Natural killer cell (primary cell): ENCODE results near the gene ABCA2. TPM values are rescaled to one million over a fixed set of nuclear protein-coding genes. Genes with fewer than 3 reads are reported as not detected.
A peak's percentile ranks its signal among the peaks of the same experiment; 100 is the strongest.

Source experiments
- ATAC-seq, 3 donors: fragments of 150-1000 bp in 2 of 3; fragments of 200-7000 bp in 1 of 3; cut with Tn5 transposase; 1 replicate in 1 of 3; 2 replicates in 2 of 3; pipeline ENCODE4 v1.10.0; 2021; ENCODE audit warnings: mild to moderate bottlenecking in 2 of 3, moderate library complexity in 2 of 3
- DNase-seq, 2 donors: peaks; one replicate each; pipeline versions ENCODE4 v3.0.0 to v3.0.0-alpha.2; 2013 to 2021; ENCODE audit warnings: mixed read lengths in 1 of 2
- H3K27ac ChIP-seq: one replicate; pipeline ENCODE4 v1.5.1; 2013; ENCODE audit warnings: mild to moderate bottlenecking, low read length
- H3K27me3 ChIP-seq: one replicate; pipeline ENCODE4 v1.6.1; 2013; ENCODE audit warnings: low read length; ENCODE audit not compliant: control insufficient read depth, insufficient read depth
- H3K36me3 ChIP-seq: one replicate; pipeline ENCODE4 v1.6.1; 2013; ENCODE audit warnings: low read length; ENCODE audit not compliant: control insufficient read depth, insufficient read depth
- H3K4me1 ChIP-seq: one replicate; pipeline ENCODE4 v1.6.1; 2013; ENCODE audit warnings: low read length; ENCODE audit not compliant: control insufficient read depth, insufficient read depth
- H3K4me3 ChIP-seq: one replicate; pipeline ENCODE4 v1.5.1; 2013; ENCODE audit warnings: low read length
- H3K9me3 ChIP-seq: one replicate; pipeline ENCODE4 v1.6.1; 2013; ENCODE audit warnings: low read length; ENCODE audit not compliant: control insufficient read depth, insufficient read depth
- H3K27ac Mint-ChIP-seq, 2 donors: one replicate each; pipeline ENCODE4 v1.8.0; 2022; ENCODE audit warnings: mild to moderate bottlenecking in 2 of 2, mixed read lengths in 2 of 2, moderate library complexity in 1 of 2
- H3K27me3 Mint-ChIP-seq, 2 donors: one replicate each; pipeline ENCODE4 v1.8.0; 2022; ENCODE audit warnings: low read depth in 2 of 2, mixed read lengths in 2 of 2
- H3K36me3 Mint-ChIP-seq: one replicate; pipeline ENCODE4 v1.8.0; 2022; ENCODE audit warnings: mixed read lengths
- H3K4me1 Mint-ChIP-seq, 2 donors: one replicate each; pipeline ENCODE4 v1.8.0; 2022; ENCODE audit warnings: mixed read lengths in 2 of 2
- H3K4me3 Mint-ChIP-seq: one replicate; pipeline ENCODE4 v1.8.0; 2022; ENCODE audit warnings: mild to moderate bottlenecking, moderate library complexity, mixed read lengths
- H3K9me3 Mint-ChIP-seq, 2 donors: one replicate each; pipeline ENCODE4 v1.8.0; 2022; ENCODE audit warnings: mixed read lengths in 2 of 2
- WGBS: methylation state at CpG from one replicate; pipeline ENCODE4 v1.1.7; 2013; ENCODE audit warnings: missing lambda C conversion rate; ENCODE audit not compliant: insufficient coverage; 5-methylcytosine and 5-hydroxymethylcytosine counted together
- intact Hi-C: fragments of 100-400 bp; cut with micrococcal nuclease; formaldehyde crosslinking; loops from one replicate; pipeline ENCODE4 v1.14.2; 2022
- total RNA-seq, 4 donors: library from RNA; stranded (reverse); fragments of 120-200 nt in 1 of 4; gene quantifications; one replicate each; pipeline versions ENCODE4 v1.2.3 to v1.2.4, GENCODE V29; 2013 to 2022
- TF ChIP-seq, protein P1 (sequence below): fragments of 200-600 bp; IDR thresholded peaks from one replicate; pipeline ENCODE4 v1.8.0; 2022; ENCODE audit warnings: antibody characterized with exemption

Gene ABCA2
- total RNA-seq, 3 donors from 2014 or later (not counting 1 experiment from before 2014, with no cell fraction given): 356 to 416 (median 357) TPM

DNA sequence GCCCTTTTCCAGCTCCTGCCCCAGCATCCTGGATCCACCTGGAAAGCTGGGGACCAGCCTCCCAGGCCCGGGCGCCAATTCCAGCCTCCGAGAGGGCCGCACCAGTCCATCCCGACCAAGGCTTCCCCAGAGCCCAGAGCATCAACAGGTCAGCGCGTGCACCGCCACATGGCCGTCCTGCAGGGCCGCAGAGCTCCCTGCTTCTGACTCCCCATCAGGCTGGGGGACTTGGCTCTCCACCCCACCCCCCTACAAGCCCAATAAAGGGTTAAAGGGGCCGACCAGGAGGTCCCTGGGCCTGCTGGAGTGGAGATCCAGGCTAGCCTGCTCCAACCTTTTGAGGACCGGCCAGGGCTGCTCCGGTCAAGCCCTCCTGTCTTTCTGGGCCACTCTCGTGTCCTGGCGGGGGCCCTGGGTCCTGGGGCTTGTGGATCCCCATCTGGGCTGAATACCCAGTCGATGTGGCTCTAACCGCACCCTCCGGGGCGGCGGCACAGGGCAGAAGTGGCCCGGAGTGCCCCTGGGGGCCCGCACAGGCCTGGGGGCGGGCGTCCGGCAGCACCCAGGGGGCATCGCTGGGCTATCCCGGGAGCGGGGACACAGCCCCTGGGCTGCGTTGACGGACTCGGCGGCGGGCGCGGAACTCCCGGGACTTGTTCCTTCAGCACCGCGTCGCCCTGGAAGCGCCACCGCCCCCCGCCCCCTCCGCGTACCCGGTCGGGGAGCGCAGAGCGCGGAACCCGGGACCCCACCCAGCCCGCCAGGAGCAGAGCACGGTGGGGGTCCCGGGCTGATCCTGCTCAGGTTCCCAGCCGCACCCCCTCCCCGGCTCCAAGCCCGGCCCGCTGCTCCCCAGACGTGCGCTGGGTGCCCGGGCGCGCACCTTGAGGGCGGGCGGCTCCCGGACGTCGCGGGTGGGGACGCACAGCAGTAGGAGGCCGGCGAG lies 25.2 kb upstream of the ABCA2 start:
- H3K27me3 ChIP-seq: peaks cover 42% of the 10 kb centered on the region
- Mint-ChIP-seq H3K4me3 (peak overlapping the region; percentile 21), H3K9me3 (no peaks in the 10 kb centered on the region), H3K27ac (no peak overlapping the region), H3K36me3 (no peaks in the 10 kb centered on the region), H3K4me1 (no peaks in the 10 kb centered on the region), H3K27me3 (peaks cover 7 to 22% of the 10 kb centered on the region in 2 donors)
- ATAC-seq (peak in 1 of 3 donors; percentile 35), DNase-seq (no peak)
- TF ChIP-seq, protein P1, sequence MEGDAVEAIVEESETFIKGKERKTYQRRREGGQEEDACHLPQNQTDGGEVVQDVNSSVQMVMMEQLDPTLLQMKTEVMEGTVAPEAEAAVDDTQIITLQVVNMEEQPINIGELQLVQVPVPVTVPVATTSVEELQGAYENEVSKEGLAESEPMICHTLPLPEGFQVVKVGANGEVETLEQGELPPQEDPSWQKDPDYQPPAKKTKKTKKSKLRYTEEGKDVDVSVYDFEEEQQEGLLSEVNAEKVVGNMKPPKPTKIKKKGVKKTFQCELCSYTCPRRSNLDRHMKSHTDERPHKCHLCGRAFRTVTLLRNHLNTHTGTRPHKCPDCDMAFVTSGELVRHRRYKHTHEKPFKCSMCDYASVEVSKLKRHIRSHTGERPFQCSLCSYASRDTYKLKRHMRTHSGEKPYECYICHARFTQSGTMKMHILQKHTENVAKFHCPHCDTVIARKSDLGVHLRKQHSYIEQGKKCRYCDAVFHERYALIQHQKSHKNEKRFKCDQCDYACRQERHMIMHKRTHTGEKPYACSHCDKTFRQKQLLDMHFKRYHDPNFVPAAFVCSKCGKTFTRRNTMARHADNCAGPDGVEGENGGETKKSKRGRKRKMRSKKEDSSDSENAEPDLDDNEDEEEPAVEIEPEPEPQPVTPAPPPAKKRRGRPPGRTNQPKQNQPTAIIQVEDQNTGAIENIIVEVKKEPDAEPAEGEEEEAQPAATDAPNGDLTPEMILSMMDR: no peak
- H3K36me3 ChIP-seq: no peaks in the 10 kb centered on the region
- WGBS: 13% methylated on average over 71 of the region's 71 CpGs
- H3K27ac ChIP-seq: no peak overlapping the region
- H3K4me3 ChIP-seq: no peak overlapping the region
- intact Hi-C loops: no loop called here
- peaks cover 16% of the 10 kb centered on the region for H3K4me1 ChIP-seq
- H3K9me3 ChIP-seq: no peaks in the 10 kb centered on the region

GRCh38 chr9:137052293-137052692 lies 24.3 kb upstream of the ABCA2 start:
- H3K27me3 Mint-ChIP-seq: peaks cover 7 to 28% of the 10 kb centered on the region in 2 donors
- H3K4me1 Mint-ChIP-seq: no peaks in the 10 kb centered on the region
- 77% methylated on average over 2 of the region's 8 CpGs for WGBS
- H3K27ac ChIP-seq: no peak overlapping the region
- TF ChIP-seq, protein P1: no peak
- DNase-seq (no peak), ATAC-seq (no peak)
- H3K4me3 ChIP-seq: no peak overlapping the region
- H3K9me3 ChIP-seq: no peaks in the 10 kb centered on the region
- H3K9me3 Mint-ChIP-seq: no peaks in the 10 kb centered on the region
- H3K27ac Mint-ChIP-seq: no peak overlapping the region
- peaks cover 16% of the 10 kb centered on the region for H3K4me1 ChIP-seq
- H3K4me3 Mint-ChIP-seq: no peak overlapping the region
- H3K36me3 Mint-ChIP-seq: no peaks in the 10 kb centered on the region
- intact Hi-C loops: no loop called here
- H3K27me3 ChIP-seq: peaks cover 51% of the 10 kb centered on the region
- no peaks in the 10 kb centered on the region for H3K36me3 ChIP-seq

DNA sequence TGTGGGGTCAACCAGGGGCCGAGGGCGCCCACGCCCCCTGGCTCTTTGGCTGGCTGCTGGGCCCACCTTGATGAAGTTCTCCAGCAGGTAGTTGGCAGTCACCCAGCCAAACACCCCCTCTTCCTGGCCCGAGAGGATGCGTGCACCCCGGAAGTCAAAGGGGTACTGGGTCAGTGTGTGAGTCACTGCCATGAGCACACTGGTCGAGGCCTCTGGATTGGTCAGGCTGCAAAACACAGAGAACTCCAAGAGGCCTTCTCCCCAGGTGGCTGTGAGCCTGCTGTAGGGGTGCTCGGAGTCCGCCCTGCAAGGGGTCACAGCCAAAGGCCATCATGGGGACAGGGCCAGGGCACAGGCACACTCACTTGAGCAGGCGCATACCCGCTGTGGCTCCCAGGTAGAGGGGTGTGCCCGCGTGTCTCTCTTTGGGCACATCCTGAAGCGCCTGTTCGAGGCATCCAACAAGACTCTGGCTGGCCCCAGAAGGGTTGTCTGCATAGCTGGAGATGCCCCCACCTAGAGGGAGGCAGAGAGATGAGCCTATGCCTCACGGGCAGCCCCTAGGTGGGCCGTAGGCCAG lies 23.2 kb upstream of the ABCA2 start:
- Histone ChIP-seq H3K27ac (no peak overlapping the region), H3K9me3 (no peaks in the 10 kb centered on the region), H3K27me3 (peaks cover 62% of the 10 kb centered on the region), H3K4me1 (peaks cover 24% of the 10 kb centered on the region), H3K4me3 (no peak overlapping the region), H3K36me3 (no peaks in the 10 kb centered on the region)
- no peak overlapping the region for H3K4me3 Mint-ChIP-seq
- no peaks in the 10 kb centered on the region for H3K9me3 Mint-ChIP-seq
- peaks cover 0 to 4% of the 10 kb centered on the region in 2 donors for H3K4me1 Mint-ChIP-seq
- WGBS: 90% methylated on average over 16 of the region's 17 CpGs
- H3K27me3 Mint-ChIP-seq: peaks cover 7 to 35% of the 10 kb centered on the region in 2 donors
- intact Hi-C loops: no loop called here
- TF ChIP-seq, protein P1: no peak
- ATAC-seq (no peak), DNase-seq (no peak)
- H3K27ac Mint-ChIP-seq: no peak overlapping the region
- H3K36me3 Mint-ChIP-seq: no peaks in the 10 kb centered on the region
